Astrocyte (in vitro differentiated cells and primary cell): ENCODE measurements around the gene NDUFA5.

Source experiments
- EZH2 ChIP-seq: IDR thresholded peaks from 2 replicates; pipeline ENCODE4 v1.6.1; 2012; ENCODE audit warnings: mild to moderate bottlenecking, low read length, inconsistent platforms; ENCODE audit not compliant: insufficient read depth
- TF ChIP-seq, protein P1 (sequence below): IDR thresholded peaks from 2 replicates; pipeline ENCODE4 v1.5.1; 2011; ENCODE audit warnings: low read depth, mild to moderate bottlenecking, inconsistent platforms, low read length, moderate library complexity; ENCODE audit not compliant: insufficient read depth

GRCh38 chr7:123553159-123553558 lies 4.5 kb downstream of the NDUFA5 start:
- TF ChIP-seq, protein P1, sequence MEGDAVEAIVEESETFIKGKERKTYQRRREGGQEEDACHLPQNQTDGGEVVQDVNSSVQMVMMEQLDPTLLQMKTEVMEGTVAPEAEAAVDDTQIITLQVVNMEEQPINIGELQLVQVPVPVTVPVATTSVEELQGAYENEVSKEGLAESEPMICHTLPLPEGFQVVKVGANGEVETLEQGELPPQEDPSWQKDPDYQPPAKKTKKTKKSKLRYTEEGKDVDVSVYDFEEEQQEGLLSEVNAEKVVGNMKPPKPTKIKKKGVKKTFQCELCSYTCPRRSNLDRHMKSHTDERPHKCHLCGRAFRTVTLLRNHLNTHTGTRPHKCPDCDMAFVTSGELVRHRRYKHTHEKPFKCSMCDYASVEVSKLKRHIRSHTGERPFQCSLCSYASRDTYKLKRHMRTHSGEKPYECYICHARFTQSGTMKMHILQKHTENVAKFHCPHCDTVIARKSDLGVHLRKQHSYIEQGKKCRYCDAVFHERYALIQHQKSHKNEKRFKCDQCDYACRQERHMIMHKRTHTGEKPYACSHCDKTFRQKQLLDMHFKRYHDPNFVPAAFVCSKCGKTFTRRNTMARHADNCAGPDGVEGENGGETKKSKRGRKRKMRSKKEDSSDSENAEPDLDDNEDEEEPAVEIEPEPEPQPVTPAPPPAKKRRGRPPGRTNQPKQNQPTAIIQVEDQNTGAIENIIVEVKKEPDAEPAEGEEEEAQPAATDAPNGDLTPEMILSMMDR: no peak
- TF ChIP-seq EZH2: no peak
